GM21723 (cell line): Measurements from ENCODE around the gene HYAL2.
A peak's percentile ranks its signal among the peaks of the same experiment; 100 is the strongest.

Experiments
- ATAC-seq: cut with Tn5 transposase; IDR thresholded peaks from one replicate; pipeline ENCODE4 v1.9.1; 2021; ENCODE audit warnings: mild to moderate bottlenecking, moderate library complexity; ENCODE audit not compliant: unreplicated experiment

Gene HYAL2, protein sequence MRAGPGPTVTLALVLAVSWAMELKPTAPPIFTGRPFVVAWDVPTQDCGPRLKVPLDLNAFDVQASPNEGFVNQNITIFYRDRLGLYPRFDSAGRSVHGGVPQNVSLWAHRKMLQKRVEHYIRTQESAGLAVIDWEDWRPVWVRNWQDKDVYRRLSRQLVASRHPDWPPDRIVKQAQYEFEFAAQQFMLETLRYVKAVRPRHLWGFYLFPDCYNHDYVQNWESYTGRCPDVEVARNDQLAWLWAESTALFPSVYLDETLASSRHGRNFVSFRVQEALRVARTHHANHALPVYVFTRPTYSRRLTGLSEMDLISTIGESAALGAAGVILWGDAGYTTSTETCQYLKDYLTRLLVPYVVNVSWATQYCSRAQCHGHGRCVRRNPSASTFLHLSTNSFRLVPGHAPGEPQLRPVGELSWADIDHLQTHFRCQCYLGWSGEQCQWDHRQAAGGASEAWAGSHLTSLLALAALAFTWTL

DNA sequence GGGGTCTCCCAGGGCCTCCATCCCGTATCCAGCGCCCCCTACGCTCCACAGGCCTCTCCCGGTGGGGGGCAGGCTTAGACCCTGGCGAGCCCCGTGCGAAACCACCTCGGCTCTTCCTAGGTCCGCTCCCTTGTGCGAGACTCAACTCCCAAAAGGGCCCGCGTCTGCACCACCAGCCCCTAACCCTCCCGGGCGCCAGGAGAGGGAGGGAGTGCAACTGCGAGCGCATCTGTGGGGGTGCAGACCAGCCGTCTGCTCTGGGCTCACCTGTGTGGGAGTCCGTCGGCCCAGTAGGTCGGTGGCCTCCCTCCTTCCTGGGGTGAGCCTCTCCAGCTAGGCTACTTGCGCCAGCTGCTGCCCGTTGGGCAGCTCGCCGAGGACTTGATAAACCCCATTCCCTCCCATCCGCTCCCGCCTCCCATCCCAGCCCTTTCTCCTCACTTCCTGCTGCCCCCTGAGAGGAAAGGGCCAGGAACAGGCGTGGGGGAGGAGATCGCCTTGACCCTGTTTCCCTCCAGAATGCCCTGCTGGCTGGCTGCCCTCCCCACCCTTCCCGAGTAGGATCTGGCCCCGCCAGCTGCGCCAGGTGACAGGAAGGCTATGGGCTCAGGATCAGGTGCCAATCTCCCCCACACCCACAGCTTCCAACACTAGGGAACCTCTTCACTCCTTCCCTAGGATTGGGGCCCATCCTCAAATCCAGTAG, at the start of gene HYAL2:
Gene HYAL2 (minus strand): TSS at position 360 of the 706 bp plus-strand sequence. CDS start 2,256 bp downstream, outside the sequence.
- ATAC-seq = no peak

DNA sequence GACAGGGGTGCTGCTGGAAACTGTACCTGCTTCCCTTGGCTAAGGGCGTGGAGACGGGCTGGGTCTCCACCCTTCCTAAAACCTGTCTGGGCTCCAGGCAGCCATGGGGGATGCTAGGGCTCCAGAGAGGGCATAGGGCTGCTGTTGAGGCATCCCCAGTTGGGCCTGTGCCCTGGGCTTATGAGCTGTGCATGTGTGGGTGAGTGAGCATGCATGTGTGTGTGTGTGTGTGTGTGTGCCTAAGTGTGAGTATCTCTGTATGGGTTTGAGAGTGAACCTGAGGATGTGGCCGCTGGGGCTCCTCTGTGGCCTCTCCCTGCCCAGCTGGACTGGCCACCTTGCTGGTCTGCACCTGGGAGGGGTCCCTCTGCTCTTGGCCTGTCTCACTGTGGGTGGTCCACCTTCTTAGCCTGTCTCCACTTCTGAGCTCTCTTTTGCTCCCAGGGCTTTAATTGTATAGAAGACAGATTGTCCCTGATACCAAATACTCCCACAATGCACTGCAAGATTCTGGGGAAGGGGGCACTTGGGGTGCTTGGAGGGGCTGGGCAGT, 48.7 kb upstream of the HYAL2 start:
- ATAC-seq = no peak

DNA sequence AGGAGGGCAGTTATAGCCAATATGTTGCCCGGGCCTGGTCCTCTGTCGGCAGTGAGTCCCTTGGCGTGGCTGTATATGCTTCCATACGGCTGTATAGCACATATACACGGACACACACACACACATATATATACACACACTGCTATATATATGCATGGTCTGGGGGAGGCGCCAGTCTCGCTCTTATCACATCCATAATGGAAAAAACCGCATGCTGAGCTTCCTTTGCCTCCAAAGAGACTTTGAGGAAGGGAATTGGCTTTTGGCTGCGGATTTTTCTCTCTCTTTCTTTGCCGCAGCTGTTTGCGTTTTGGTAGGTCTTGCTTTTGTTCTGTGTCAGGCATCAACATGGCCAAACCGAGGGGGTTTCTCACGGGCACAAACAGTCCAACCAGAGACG, 48.0 kb upstream of the HYAL2 start:
- ATAC-seq = no peak

DNA sequence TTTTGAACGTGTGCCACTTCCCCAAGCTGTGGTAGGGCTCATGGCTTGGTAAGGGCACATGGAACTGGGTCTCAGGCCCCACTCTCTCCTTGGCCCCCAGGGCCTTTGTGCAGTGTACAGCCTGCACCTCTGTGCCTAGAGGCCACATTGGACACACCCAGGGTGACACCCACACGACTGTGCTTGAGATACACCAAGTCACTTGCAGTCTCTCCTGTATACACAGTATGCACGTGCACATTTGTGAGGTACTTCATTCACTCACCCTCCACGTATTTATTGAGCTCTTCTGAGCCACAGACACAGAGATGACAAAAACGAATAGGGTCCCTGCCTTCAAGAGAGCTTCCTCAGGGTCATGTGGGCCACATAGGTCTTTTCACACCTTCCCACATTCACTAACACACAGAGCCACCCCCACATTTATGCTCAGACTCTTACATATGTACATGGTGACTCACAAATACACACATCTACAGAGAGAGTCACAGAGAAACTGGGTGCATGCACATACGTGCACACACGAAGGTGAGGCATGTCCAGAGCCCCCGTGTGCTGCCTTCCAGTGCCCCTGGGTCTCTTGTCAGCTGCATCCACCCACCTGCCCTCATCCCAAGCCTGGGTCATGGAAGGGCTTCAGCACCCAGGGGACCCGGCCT, 46.6 kb upstream of the HYAL2 start:
- ATAC-seq = no peak

DNA sequence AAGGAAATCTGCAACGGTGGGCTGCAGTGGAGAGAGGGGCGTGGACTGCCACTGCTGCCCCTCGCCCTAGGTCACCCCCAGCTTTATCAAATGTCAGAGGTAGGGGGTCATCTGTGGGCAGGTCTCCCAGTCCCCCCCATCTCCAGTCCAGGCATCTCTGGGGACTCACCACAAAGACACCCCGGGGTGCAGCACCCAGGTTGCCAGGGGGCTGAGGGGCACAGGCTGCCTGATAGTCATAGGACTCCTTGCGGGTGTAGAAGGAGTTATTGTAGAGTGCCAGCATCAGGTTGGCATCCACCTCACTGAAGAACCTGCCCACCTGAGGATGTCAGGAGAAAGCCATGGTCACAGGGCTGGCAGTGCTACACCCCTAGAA, 43.3 kb upstream of the HYAL2 start:
- no peak for ATAC-seq

DNA sequence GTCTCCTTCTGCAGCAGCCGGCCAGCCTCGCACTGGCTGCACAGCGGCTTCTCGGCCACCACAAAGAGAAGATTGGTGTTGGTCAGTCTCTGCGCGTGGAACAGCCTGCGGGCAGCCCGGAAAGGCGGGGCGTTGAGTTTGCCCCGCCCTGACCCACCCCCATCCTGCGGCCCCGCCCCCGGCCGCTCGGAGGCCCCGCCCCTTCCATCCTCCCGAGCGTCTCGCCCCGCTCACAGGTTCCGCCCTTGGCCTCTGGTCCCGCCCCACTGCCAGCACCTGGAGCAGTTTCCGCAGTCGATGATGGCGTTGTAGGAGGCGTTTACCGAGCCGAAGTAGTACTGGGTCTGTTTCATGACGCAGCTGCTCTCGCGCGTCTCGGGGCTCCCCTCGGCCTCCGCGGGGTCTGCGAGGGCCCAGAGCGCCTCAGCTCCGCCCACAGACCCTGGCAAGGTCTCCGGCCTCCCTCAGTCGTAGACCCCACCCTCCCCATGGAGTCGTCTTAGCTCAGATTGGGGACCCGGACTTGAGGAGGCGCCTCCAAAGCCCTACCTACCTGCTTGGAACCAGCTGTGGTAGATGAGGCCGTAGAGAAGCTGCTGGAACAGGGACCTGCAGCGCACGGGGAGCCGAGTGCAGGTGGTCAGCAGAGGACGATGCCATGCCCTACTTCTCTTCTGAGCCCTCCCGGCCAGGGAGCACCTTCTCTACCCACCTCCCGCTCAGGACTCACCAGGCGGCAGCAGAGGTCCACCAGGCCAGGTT, 42.7 kb upstream of the HYAL2 start:
- ATAC-seq = peak; percentile 85

DNA sequence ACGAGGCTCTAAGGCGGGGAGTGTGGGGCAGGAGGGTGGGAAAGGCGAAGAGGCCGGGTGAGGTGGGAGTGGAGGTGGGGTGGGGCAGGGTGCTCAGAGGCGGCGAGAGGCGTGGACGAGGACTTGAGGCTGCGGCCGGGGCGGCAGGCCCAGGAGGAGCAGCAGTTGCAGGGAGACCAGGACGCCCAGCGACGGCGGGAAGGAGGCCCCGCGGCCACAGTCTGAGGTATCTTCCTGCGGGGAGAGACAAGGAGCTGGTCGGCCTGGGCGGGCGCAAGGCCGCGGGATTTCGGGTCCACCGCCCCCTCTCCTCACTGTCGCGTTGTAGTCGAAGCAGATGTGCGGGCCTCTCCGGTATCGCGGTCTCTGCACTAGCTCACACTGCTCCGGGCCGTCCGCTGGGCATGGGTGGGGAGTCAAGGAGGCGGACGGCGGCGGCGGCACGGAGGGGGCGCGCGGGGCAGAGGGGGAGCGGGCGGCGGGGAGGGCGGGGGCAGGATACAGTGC, 42.1 kb upstream of the HYAL2 start:
- no peak for ATAC-seq

DNA sequence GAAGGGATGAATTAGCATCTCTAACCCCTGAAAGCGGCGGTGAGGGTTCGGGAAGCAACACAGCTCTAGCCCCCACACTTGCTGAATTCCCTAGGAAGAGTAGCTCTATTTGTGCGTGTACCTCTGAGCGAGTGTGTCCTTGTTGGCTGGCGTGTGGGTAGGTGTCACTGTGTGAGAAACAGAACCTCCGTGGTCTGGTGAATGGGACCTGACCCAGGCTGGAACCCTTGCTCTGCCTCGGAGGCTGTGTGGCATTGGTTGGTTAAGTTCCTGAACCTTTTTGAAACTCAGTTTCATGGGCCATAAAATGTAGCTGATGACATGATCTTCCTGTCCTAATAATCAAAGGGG, 37.2 kb upstream of the HYAL2 start:
- ATAC-seq = peak; percentile 15

DNA sequence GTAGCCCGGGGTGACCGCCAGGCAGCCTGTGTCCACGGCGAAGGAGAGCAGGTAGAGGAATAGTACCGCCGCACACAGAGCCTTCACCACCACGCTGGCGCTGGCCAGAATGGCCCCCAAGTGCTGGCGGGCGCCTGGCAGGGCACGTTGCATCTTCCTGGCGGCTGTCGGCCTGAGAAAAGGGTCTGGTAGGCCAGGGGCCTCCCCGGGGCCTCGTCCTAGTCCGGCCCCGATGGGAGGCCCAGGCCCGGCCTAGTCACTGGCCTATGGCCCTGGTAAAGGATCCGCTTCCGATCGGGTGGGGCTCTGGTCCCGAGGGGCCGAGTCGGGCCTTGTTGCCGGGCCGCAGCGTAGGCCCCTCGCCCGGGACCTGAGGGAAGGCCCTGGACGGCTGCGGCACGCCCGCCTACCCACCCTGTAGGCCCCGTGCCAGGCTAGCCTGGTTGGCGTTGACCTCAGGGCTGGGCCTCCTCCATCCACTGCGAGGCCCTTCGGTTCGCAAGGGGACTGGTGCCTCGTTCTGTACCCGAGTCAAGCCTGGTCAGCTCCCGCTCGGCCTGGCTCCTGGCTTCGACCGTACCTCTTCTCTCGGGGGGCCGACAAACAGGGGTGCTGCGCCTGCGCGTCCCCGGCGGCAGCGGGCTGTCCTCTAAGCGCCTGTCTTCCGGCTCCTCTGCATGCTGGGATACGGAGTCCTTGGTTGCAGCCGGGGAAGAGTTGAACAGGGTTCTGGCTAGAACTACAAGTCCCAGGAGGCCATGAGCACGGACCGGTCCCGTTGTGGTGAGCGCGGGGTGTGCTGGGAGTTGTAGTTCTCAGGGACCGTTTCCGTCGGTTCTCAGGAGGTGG, 36.6 kb upstream of the HYAL2 start, which contains the start of gene TMEM115:
Gene TMEM115 (minus strand): TSS at position 611 of the 849 bp plus-strand sequence. CDS start 458 bp downstream, at position 153.
- ATAC-seq = peak; percentile 99

DNA sequence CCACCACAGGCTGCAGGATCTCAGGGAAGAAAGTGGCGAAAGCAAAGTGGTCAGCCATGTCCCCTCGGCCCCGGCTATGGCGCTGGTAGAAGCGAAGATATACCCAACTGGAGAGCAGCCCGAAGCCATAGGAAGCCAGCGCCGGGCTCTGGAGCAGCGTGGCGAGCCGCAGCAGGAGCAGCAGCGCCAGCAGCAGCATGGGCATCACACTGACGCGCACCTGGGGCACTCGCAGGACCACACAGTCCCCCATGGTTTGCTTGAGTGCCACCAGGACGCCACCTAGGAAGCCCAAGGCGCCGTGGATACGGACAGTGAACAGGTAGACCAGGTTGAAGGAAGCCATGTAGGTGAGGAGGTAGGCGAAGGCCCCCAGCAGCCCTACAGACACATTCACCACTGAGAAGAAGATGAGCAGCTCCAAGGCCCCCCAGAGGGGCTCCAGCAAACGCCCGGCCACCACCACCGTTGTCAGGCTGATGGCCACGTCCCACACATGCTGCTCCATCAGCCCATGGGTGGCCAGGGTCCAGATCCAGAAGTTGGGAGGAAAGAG, 35.9 kb upstream of the HYAL2 start:
- no peak for ATAC-seq

DNA sequence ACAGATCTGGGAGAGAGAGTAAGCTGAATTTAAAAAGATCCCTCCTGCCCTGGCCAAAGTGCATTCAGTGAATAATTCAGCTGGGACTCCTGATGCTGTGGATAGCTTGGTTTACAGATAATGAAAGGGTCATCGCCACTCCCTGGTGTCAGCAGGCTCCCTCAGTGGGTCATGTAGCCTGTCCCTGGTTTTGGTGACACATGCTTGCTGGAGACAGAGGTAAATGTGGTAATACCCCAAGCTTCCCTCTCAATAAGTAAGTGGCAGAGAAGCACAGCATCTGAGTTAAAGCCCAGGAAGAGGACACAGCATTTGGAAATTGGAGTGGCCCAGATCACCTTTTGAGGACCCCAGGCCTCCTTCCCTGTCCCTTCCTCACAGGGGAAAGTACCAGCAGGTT, 34.9 kb upstream of the HYAL2 start:
- no peak for ATAC-seq

DNA sequence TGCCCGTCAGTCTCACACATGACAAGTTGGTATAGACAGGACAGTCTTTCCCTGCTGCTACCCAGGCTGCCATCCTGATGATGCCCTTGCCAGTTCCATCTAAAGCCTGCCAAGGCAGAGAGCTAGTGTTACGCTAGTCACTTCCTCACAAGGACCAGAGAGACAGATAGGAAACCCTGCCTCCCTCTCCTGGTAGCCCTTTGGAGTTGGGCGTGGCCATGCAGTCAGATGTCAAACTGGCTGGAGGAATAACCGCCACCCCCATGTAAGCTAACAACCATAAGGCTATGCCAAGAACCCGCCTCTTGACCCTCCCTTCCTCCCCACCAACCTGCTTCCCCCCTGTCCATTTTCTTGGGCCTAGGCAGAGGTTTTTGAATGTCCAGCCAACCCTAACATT, 34.0 kb upstream of the HYAL2 start:
- ATAC-seq = no peak

DNA sequence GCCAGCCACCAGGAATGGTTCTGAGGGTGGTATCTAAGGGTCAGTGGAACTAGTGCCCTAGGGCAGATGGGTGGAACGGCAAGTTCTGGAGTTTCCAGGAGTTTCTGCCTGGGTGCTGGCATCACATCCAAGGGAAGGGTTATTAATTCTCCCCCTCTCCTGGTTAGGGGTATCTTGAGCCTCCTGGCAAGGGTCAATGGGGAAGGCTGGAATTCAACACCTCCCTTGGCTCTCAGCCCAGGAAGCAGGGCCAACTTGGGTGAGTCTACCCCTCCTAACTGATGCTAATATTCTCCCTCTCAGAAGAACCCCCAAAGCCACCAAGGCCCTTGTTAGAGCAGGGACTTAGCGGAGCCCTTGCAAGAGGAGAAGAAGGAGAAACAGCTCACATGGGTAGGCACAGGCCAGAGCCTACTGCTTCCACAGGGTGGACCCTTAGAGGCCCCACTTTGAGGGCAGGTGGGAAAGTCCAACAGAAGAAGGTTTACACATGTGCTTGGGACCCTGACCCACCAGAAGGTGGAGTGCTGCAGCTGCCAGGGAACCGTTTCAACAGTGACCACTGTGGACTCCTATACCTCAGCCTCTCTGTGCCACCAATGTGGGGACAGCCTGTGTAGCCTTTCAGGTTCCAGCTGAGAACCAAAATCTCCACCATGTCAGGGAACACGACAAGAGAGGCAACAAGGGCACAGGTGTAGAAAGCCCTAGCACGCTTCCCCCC, 33.4 kb upstream of the HYAL2 start:
- ATAC-seq = no peak

DNA sequence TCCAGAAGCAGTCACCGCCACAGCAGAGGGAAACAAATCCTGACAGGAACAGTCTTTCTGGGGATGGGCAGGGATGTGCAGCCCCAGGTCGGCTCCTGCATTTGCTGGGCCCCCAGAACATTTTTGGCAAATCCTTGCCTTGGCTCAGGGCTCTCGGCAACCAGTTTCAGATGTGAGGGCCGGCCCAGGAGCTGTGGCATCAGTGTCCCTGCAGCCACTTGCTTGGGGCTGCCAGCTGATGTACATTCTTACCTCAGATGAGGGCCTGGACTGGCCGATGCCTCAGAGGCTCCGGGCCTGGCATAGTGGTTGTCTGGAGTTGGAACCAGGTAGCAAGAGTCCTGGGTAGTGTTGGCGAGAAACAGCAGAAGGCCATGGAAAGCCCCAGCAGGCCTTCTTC, 32.3 kb upstream of the HYAL2 start:
- ATAC-seq = no peak

DNA sequence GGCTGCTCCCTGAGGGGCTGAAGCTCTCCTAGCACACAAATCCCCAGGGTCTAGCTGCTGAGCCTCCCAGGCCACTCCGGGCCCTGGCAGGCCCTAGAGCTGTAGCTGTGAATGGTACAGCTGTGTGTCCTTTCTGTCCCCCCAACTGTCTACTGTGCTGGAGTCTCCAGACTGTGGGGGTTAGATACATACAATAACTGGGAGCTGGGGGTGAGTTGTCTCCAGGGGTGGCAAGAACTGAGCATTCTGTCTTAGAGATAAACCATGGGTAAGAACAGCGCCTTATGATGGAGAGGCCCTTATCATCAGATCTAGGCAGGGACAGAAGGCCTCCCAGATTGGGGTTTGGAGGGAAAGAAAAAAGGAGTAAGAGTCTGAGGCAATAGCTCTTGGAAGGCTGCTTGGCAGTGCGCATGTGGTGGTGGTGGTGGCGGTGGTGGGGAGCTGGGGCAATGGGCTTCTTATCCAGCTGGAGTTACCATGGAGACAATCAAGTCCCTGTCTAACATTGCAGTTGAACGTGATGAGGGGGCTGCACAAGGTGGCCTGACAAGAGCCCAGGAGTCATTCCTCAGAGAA, 31.7 kb upstream of the HYAL2 start:
- ATAC-seq = no peak

DNA sequence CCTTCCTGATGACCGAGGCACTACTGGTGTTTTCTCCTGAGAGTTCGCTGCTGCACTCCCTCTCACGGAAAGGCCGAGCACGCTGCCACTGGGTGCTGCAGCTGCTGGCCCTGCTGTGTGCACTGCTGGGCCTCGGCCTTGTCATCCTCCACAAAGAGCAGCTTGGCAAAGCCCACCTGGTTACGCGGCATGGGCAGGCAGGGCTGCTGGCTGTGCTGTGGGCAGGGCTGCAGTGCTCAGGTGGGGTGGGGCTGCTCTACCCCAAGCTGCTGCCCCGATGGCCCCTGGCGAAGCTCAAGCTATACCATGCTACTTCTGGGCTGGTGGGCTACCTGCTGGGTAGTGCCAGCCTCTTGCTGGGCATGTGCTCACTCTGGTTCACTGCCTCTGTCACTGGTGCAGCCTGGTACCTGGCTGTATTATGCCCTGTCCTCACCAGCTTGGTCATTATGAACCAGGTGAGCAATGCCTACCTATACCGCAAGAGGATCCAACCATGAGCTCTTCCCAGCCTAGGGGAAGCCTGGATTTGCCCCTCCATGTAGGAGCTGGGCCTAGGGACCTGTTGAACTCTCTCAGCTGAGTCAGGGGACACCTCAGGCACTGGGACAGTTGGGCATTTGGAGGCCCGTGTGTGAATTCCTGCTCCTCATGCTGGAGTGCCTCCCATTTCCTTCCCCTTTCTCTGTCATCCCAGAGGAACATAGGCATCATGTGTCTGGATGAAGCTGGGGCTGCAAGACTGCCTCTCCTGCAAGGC, 30.9 kb upstream of the HYAL2 start:
- ATAC-seq = no peak

DNA sequence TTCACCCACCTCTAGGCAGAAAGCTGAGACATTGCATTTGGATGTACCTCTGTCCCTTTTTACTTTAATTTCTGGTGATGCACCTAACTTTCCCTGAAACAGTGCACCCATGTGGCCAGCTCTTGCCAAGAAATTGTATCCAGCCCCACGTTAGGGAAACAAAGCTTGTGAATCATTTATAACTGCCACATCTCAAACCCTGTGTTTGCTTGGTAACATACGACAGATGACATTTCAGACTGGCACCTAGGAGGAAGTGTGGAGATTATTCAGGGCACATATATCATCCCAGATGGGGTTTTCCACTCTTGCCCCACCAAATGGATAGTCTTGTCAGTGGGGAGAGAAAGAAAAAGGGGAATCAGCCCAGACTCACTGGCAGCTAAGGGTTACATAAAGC, 30.2 kb upstream of the HYAL2 start:
- no peak for ATAC-seq

DNA sequence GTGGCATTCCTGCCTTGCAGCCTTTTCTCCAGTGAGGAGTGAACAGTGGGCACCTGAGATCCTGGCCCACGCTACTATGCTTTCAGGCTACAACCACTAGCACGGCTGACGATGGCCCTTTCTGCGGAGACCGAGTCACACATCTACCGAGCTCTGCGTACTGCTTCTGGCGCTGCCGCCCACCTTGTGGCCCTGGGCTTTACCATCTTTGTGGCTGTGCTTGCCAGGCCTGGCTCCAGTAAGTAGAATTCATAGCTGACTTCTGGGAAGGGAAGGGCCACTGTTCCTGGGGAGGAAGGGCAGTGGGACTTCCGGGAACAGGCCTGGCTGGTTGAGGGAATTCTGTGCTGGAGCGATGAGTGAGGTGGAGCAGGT, 28.8 kb upstream of the HYAL2 start:
- no peak for ATAC-seq
